Measurements from ENCODE around the gene DGKB.

GRCh38 chr7:14495633-14496032 lies 406.9 kb downstream of the DGKB start:
- TF ChIP-seq CTCF (conservative IDR thresholded peaks at IDR 0.05 in 1 of 2, IDR thresholded peaks at IDR 0.05 in 1 of 2; ENCODE audit: extremely low read depth in 1 of 2, insufficient read depth in 1 of 2, low read depth in 1 of 2, low read length in 2 of 2), result no peak
- TF ChIP-seq EZH2 (IDR thresholded peaks at IDR 0.05; ENCODE audit: borderline replicate concordance, low read length), result no peak

All from mammary epithelial cell (primary cell).